GM23338 (cell line): ENCODE measurements around the gene THAP8. TPM values are rescaled to one million over a fixed set of nuclear protein-coding genes. Genes with fewer than 3 reads are reported as not detected.

Source experiments
- ATAC-seq: fragments of 200-7000 bp; cut with Tn5 transposase; 3 replicates; pipeline ENCODE4 v1.9.1; 2020
- DNase-seq: peaks from one replicate; pipeline ENCODE4 v3.0.0-alpha.2; 2015; ENCODE audit warnings: low spot score
- H2AFZ ChIP-seq: fragments of 200-600 bp; sonication (generic); 2 replicates; pipeline ENCODE4 v1.8.0; 2016; ENCODE audit warnings: antibody characterized with exemption, mild to moderate bottlenecking, moderate library complexity
- H3F3A ChIP-seq: fragments of 200-600 bp; sonication (generic); replicated peaks from 2 replicates; pipeline ENCODE4 v1.8.0; 2017; ENCODE audit warnings: antibody characterized with exemption, mixed run types, low read depth
- H3K27ac ChIP-seq: fragments of 200-600 bp; sonication (generic); 2 replicates; pipeline ENCODE4 v1.6.1; 2016; ENCODE audit warnings: low read depth
- H3K27me3 ChIP-seq: fragments of 200-600 bp; sonication (generic); 2 replicates; pipeline ENCODE4 v1.8.0; 2016; ENCODE audit warnings: mild to moderate bottlenecking, mixed run types, moderate library complexity; ENCODE audit not compliant: insufficient read depth
- H3K36me3 ChIP-seq: fragments of 200-600 bp; sonication (generic); 2 replicates; pipeline ENCODE4 v1.8.0; 2016; ENCODE audit warnings: mild to moderate bottlenecking; ENCODE audit not compliant: insufficient read depth
- H3K4me1 ChIP-seq: fragments of 200-600 bp; sonication (generic); 2 replicates; pipeline ENCODE4 v1.8.0; 2016; ENCODE audit warnings: mild to moderate bottlenecking, moderate library complexity; ENCODE audit not compliant: insufficient read depth
- H3K4me2 ChIP-seq: fragments of 200-600 bp; sonication (generic); 2 replicates; pipeline ENCODE4 v1.7.1; 2017; ENCODE audit warnings: mixed run types
- H3K4me3 ChIP-seq: fragments of 200-600 bp; sonication (generic); 2 replicates; pipeline ENCODE4 v1.6.1; 2016; ENCODE audit warnings: mixed run types
- H3K79me2 ChIP-seq: fragments of 200-600 bp; sonication (generic); replicated peaks from 2 replicates; pipeline ENCODE4 v1.8.0; 2017; ENCODE audit warnings: mild to moderate bottlenecking; ENCODE audit not compliant: insufficient read depth
- H3K9me2 ChIP-seq: fragments of 200-600 bp; sonication (generic); 2 replicates; pipeline ENCODE4 v1.8.0; 2017; ENCODE audit not compliant: insufficient read depth
- H4K20me1 ChIP-seq: fragments of 200-600 bp; sonication (generic); replicated peaks from 2 replicates; pipeline ENCODE4 v1.8.0; 2017; ENCODE audit warnings: mild to moderate bottlenecking; ENCODE audit not compliant: insufficient read depth
- H3K27ac Mint-ChIP-seq: 2 replicates; pipeline ENCODE4 v1.8.0; 2020; ENCODE audit warnings: inconsistent platforms, mild to moderate bottlenecking, moderate library complexity, mixed read lengths
- H3K27me3 Mint-ChIP-seq: 3 replicates; pipeline ENCODE4 v1.8.0; 2022; ENCODE audit warnings: low read depth, mild to moderate bottlenecking, moderate library complexity, mixed read lengths, inconsistent platforms; ENCODE audit not compliant: insufficient read depth, poor library complexity
- H3K36me3 Mint-ChIP-seq: 3 replicates; pipeline ENCODE4 v1.8.0; 2021; ENCODE audit warnings: low read depth, mild to moderate bottlenecking, inconsistent platforms, moderate library complexity, mixed read lengths
- H3K4me1 Mint-ChIP-seq: 3 replicates; pipeline ENCODE4 v1.8.0; 2020; ENCODE audit warnings: mild to moderate bottlenecking, inconsistent platforms, mixed read lengths
- H3K4me3 Mint-ChIP-seq: 3 replicates; pipeline ENCODE4 v1.8.0; 2021; ENCODE audit warnings: moderate library complexity, mild to moderate bottlenecking, inconsistent platforms, mixed read lengths
- H3K9me3 Mint-ChIP-seq: 3 replicates; pipeline ENCODE4 v1.8.0; 2020; ENCODE audit warnings: moderate library complexity, mild to moderate bottlenecking, inconsistent platforms, mixed read lengths
- CREB1 ChIP-seq: fragments of 250-450 bp; sonication (Bioruptor Pico); IDR thresholded peaks from 2 replicates; pipeline ENCODE4 v1.5.0; 2020; ENCODE audit warnings: low read depth, mild to moderate bottlenecking, moderate library complexity
- CTCF ChIP-seq, 2 experiments: fragments of 200-600 bp in 1 of 2; sonication (generic) in 1 of 2; conservative IDR thresholded peaks; 2 replicates each; pipeline versions ENCODE4 v1.5.1 to v1.6.1; 2016 to 2017; ENCODE audit warnings: antibody characterized with exemption in 2 of 2, low read depth in 2 of 2, mild to moderate bottlenecking in 2 of 2, moderate library complexity in 1 of 2
- ETS1 ChIP-seq: IDR thresholded peaks from 2 replicates; pipeline ENCODE4 v1.6.1; 2016; ENCODE audit warnings: antibody characterized with exemption
- EZH2 ChIP-seq: fragments of 200-600 bp; sonication (generic); IDR thresholded peaks from one replicate; pipeline ENCODE4 v1.8.0; 2017; ENCODE audit warnings: antibody characterized with exemption, mild to moderate bottlenecking, low read depth; ENCODE audit not compliant: unreplicated experiment
- EZH2phosphoT487 ChIP-seq: fragments of 200-600 bp; sonication (generic); IDR thresholded peaks from one replicate; pipeline ENCODE4 v1.8.1; 2018; ENCODE audit warnings: antibody characterized with exemption; ENCODE audit not compliant: unreplicated experiment
- JUNB ChIP-seq: IDR thresholded peaks from one replicate; pipeline ENCODE4 v1.6.1; 2016; ENCODE audit warnings: antibody characterized with exemption; ENCODE audit not compliant: unreplicated experiment
- NANOG ChIP-seq: IDR thresholded peaks from 2 replicates; pipeline ENCODE4 v1.6.1; 2016; ENCODE audit warnings: antibody characterized with exemption, borderline replicate concordance
- POLR2AphosphoS5 ChIP-seq: IDR thresholded peaks from 2 replicates; pipeline ENCODE4 v1.6.1; 2016; ENCODE audit warnings: antibody characterized with exemption, low read depth
- REST ChIP-seq: IDR thresholded peaks from one replicate; pipeline ENCODE4 v1.6.1; 2018; ENCODE audit warnings: antibody characterized with exemption; ENCODE audit not compliant: unreplicated experiment
- STAT1 ChIP-seq: IDR thresholded peaks from one replicate; pipeline ENCODE4 v1.6.1; 2016; ENCODE audit warnings: antibody characterized with exemption; ENCODE audit not compliant: unreplicated experiment
- ZNF114 ChIP-seq: fragments of 250-450 bp; sonication (Bioruptor Pico); IDR thresholded peaks from 2 replicates; pipeline ENCODE4 v1.5.0; 2020; ENCODE audit warnings: mild to moderate bottlenecking, moderate library complexity
- ZNF331 ChIP-seq: fragments of 250-450 bp; sonication (Bioruptor Pico); IDR thresholded peaks from 2 replicates; pipeline ENCODE4 v1.5.0; 2020; ENCODE audit warnings: low read depth, mild to moderate bottlenecking, moderate library complexity
- ZNF462 ChIP-seq: fragments of 250-450 bp; sonication (Bioruptor Pico); IDR thresholded peaks from 2 replicates; pipeline ENCODE4 v1.5.0; 2020; ENCODE audit warnings: mild to moderate bottlenecking, moderate library complexity
- polyA plus RNA-seq: library from polyadenylated mRNA; unstranded; fragments of >200 nt; fragmentation: Nextera tagmentation; extraction: Ambion mirVana; gene quantifications from 2 replicates; pipeline ENCODE4 v1.2.1, GENCODE V29; 2016
- total RNA-seq: library from RNA; depleted of rRNA; stranded (reverse); fragments of >200 nt; shearing (Covaris generic); gene quantifications from 2 replicates; pipeline ENCODE4 v1.2.3, GENCODE V29; 2014

The THAP8 gene
- total and polyA plus RNA-seq, 2 experiments from 2014 or later = 12.7 to 13.7 TPM

- peaks cover 5% of the 10 kb centered on the region for H3K27me3 Mint-ChIP-seq
- H3K27ac Mint-ChIP-seq = no peak overlapping the region
- 0 out of 3 replicates have a peak, but pooled peaks cover 3% of the 10 kb centered on the region for H3K36me3 Mint-ChIP-seq
- H3K4me3 Mint-ChIP-seq = no peak overlapping the region
- Histone ChIP-seq H3K4me1 (peaks cover 12% of the 10 kb centered on the region), H4K20me1 (peaks cover 5% of the 10 kb centered on the region; the same call in 1 of the 2 replicates), H3K4me3 (no peak overlapping the region), H3K79me2 (no peaks in the 10 kb centered on the region), H3K36me3 (no peaks in the 10 kb centered on the region), H3F3A (0 out of 2 replicates have a peak, but pooled peaks cover 3% of the 10 kb centered on the region), H3K4me2 (no peak overlapping the region), H3K27ac (no peak overlapping the region), H3K27me3 (no peaks in the 10 kb centered on the region), H2AFZ (no peak overlapping the region), H3K9me2 (no peaks in the 10 kb centered on the region)
- H3K4me1 Mint-ChIP-seq = peaks cover 13% of the 10 kb centered on the region; the same call in 2 of the 3 replicates
- ATAC-seq (no peak), DNase-seq (no peak)
- TF ChIP-seq ZNF462 (CRISPR knock-in tag) (no peak), REST (no peak), ETS1 (no peak), JUNB (no peak), ZNF114 (CRISPR knock-in tag) (no peak), NANOG (no peak), ZNF331 (CRISPR knock-in tag) (no peak), EZH2phosphoT487 (no peak), POLR2AphosphoS5 (no peak), CTCF (conservative IDR thresholded peaks at IDR 0.05; ENCODE audit: low read depth in 2 of 2) (no peak), STAT1 (no peak), CREB1 (CRISPR knock-in tag) (no peak), EZH2 (no peak)
- H3K9me3 Mint-ChIP-seq = no peaks in the 10 kb centered on the region
These were observed 13.6 kb downstream of the THAP8 start for GRCh38 chr19:36040495-36040894.
